Lower lobe of right lung (tissue), 2 donors: ENCODE results near the gene KCP. TPM values are rescaled to one million over a fixed set of nuclear protein-coding genes. Genes with fewer than 3 reads are reported as not detected.

Source experiments
- ATAC-seq, 2 donors: fragments of 200-7000 bp; cut with Tn5 transposase; one replicate each; pipeline ENCODE4 v1.9.1; 2020 to 2022; ENCODE audit warnings: mild to moderate bottlenecking in 2 of 2, moderate library complexity in 2 of 2
- DNase-seq: peaks from one replicate; pipeline ENCODE4 v3.0.0-alpha.2; 2020
- H3K27ac ChIP-seq: fragments of 200-600 bp; one replicate; pipeline ENCODE4 v1.8.0; 2022
- H3K27me3 ChIP-seq: fragments of 200-600 bp; one replicate; pipeline ENCODE4 v1.8.0; 2022; ENCODE audit warnings: low read depth
- H3K36me3 ChIP-seq: fragments of 200-600 bp; one replicate; pipeline ENCODE4 v1.8.0; 2022; ENCODE audit warnings: mild to moderate bottlenecking
- H3K4me1 ChIP-seq: fragments of 200-600 bp; one replicate; pipeline ENCODE4 v1.8.0; 2022
- H3K4me3 ChIP-seq: fragments of 200-600 bp; one replicate; pipeline ENCODE4 v1.8.0; 2022; ENCODE audit warnings: mild to moderate bottlenecking
- H3K9me3 ChIP-seq: fragments of 200-600 bp; one replicate; pipeline ENCODE4 v1.8.0; 2022
- intact Hi-C: fragments of 100-400 bp; cut with DNase I; formaldehyde crosslinking; loops from one replicate; pipeline ENCODE4 v1.11.0; 2022
- total RNA-seq: library from RNA; stranded (reverse); fragmentation: NEBNext Ultra II Directional; extraction: Animal tissue kit (Norgen Biotek cat#: 25700); gene quantifications from one replicate; pipeline ENCODE4 v1.2.1, GENCODE V29; 2021
- TF ChIP-seq, protein P1 (sequence below): fragments of 200-600 bp; IDR thresholded peaks from one replicate; pipeline ENCODE4 v1.8.0; 2022; ENCODE audit warnings: antibody characterized with exemption, mild to moderate bottlenecking
- donor health status: DM: no; HTN: yes; CAD: no; lungs with severe emphysema.

Gene KCP
- total RNA-seq, 1 donor from 2014 or later = 1.3 TPM

- no peak overlapping the region for H3K27ac ChIP-seq
- DNase-seq = no peak
- no peaks in the 10 kb centered on the region for H3K36me3 ChIP-seq
- TF ChIP-seq, protein P1, sequence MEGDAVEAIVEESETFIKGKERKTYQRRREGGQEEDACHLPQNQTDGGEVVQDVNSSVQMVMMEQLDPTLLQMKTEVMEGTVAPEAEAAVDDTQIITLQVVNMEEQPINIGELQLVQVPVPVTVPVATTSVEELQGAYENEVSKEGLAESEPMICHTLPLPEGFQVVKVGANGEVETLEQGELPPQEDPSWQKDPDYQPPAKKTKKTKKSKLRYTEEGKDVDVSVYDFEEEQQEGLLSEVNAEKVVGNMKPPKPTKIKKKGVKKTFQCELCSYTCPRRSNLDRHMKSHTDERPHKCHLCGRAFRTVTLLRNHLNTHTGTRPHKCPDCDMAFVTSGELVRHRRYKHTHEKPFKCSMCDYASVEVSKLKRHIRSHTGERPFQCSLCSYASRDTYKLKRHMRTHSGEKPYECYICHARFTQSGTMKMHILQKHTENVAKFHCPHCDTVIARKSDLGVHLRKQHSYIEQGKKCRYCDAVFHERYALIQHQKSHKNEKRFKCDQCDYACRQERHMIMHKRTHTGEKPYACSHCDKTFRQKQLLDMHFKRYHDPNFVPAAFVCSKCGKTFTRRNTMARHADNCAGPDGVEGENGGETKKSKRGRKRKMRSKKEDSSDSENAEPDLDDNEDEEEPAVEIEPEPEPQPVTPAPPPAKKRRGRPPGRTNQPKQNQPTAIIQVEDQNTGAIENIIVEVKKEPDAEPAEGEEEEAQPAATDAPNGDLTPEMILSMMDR = no peak
- H3K4me1 ChIP-seq = no peaks in the 10 kb centered on the region
- no peak for ATAC-seq
- no peak overlapping the region for H3K4me3 ChIP-seq
- no peaks in the 10 kb centered on the region for H3K27me3 ChIP-seq
- no peaks in the 10 kb centered on the region for H3K9me3 ChIP-seq
- intact Hi-C loops = no loop called here
Observed at GRCh38 chr7:128844777-128845311, 65.7 kb downstream of the KCP start.

DNA sequence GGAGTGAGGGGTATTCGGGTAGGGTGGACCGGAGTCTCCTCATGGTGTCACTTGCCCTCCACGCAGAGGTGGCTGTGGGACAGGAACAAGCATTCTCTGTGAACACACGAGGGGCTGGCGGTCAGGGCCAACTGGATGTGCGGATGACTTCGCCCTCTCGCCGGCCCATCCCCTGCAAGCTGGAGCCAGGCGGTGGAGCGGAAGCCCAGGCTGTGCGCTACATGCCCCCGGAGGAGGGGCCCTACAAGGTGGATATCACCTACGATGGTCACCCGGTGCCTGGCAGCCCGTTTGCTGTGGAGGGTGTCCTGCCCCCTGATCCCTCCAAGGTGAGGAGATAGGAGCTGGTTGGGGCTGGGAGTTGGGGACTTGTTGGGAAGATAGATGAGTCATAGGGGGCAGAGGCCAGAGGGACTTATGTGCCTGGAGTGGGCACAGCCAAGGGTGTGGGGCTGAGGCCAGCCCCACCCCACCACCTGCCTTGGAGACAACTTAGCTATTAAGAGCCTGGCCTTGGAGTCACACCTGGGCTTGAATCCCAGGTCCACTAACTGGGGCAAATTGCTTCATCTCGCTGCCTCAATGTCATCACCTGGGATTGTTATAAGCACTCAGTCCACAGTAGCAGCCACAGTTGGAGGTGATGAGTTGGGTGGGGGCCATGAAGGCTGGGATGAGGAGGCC is 66.4 kb downstream of the KCP start:
- DNase-seq = no peak
- H3K9me3 ChIP-seq = no peaks in the 10 kb centered on the region
- intact Hi-C loops = no loop called here
- H3K27me3 ChIP-seq = no peaks in the 10 kb centered on the region
- no peaks in the 10 kb centered on the region for H3K4me1 ChIP-seq
- no peak overlapping the region for H3K27ac ChIP-seq
- TF ChIP-seq, protein P1 = no peak
- no peak for ATAC-seq
- no peak overlapping the region for H3K4me3 ChIP-seq
- no peaks in the 10 kb centered on the region for H3K36me3 ChIP-seq

- no peaks in the 10 kb centered on the region for H3K36me3 ChIP-seq
- no peak for ATAC-seq
- peak; percentile 38 for DNase-seq
- H3K4me3 ChIP-seq = no peak overlapping the region
- H3K27me3 ChIP-seq = no peaks in the 10 kb centered on the region
- intact Hi-C loops = no loop called here
- H3K27ac ChIP-seq = no peak overlapping the region
- H3K9me3 ChIP-seq = no peaks in the 10 kb centered on the region
- TF ChIP-seq, protein P1 = no peak
- no peaks in the 10 kb centered on the region for H3K4me1 ChIP-seq
Observed at GRCh38 chr7:128842674-128843641, 67.6 kb downstream of the KCP start.

GRCh38 chr7:128841921-128842673 is 68.4 kb downstream of the KCP start:
- Histone ChIP-seq H3K27me3 (no peaks in the 10 kb centered on the region), H3K4me3 (no peak overlapping the region), H3K27ac (no peak overlapping the region), H3K36me3 (no peaks in the 10 kb centered on the region), H3K4me1 (no peaks in the 10 kb centered on the region), H3K9me3 (no peaks in the 10 kb centered on the region)
- ATAC-seq = peak; percentile 55 to 64
- intact Hi-C loops = no loop called here
- DNase-seq = peak; percentile 63
- TF ChIP-seq, protein P1 = peak; percentile 79

GRCh38 chr7:128841171-128841690 is 69.3 kb downstream of the KCP start:
- Histone ChIP-seq H3K9me3 (no peaks in the 10 kb centered on the region), H3K36me3 (no peaks in the 10 kb centered on the region), H3K27me3 (no peaks in the 10 kb centered on the region), H3K4me3 (no peak overlapping the region), H3K27ac (no peak overlapping the region), H3K4me1 (no peaks in the 10 kb centered on the region)
- TF ChIP-seq, protein P1 = no peak
- intact Hi-C loops = no loop called here
- DNase-seq (peak; percentile 46), ATAC-seq (no peak)
